Mucosa of gallbladder (tissue), 1 donor: ENCODE measurements around the gene ATP6V0A1. TPM values are rescaled to one million over a fixed set of nuclear protein-coding genes. Genes with fewer than 3 reads are reported as not detected.
"Not testable (repeated sequence)": the region's sequence is repeated elsewhere in the genome, so short reads cannot be mapped to it uniquely, and the experiment has no call there.

Source experiments
- DNase-seq: peaks from one replicate; pipeline ENCODE4 v3.0.0-alpha.2; 2020; ENCODE audit warnings: low spot score
- total RNA-seq: library from RNA; stranded (reverse); gene quantifications from one replicate; pipeline ENCODE4 v1.2.1, GENCODE V29; 2021
- donor health status: DM: no; HTN: no; CAD: no.

Gene ATP6V0A1
- total RNA-seq, 1 donor from 2014 or later = 179 TPM

DNA sequence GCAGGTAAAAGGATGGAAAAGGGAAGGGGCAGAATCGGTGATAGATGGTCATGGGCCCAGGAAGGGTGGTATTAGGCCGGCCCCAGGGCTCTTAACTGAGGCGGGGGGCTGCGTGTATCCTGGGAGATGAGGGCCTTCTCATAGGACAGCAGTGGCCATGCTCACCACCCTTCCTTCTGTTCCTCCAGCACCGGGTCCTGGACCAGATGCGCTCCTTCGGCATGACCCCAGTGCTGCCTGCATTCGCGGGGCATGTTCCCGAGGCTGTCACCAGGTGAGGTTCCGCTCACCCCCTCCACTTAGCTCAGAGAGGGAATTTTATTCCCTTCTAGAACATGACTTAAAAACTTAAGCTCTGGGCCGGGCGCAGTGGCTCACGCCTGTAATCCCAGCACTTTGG is 79.8 kb downstream of the ATP6V0A1 start:
- no peak for DNase-seq

DNA sequence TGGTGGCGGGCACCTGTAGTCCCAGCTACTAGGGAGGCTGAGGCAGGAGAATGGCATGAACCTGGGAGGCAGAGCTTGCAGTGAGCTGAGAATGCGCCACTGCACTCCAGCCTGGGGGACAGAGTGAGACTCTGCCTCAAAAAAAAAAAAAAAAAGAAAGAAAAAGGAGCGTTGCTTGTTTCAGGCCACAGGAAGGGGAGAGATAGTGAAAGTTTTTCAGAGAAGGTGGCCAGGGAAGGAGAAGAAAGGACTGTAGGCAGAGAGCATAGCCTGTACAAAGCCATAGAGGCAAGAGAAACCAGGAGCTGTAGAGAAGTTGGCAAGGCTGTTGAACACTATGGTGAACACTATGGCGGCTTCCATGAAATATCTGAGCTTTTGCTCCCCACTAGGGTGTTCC is 81.9 kb downstream of the ATP6V0A1 start:
- not testable (repeated sequence) for DNase-seq

DNA sequence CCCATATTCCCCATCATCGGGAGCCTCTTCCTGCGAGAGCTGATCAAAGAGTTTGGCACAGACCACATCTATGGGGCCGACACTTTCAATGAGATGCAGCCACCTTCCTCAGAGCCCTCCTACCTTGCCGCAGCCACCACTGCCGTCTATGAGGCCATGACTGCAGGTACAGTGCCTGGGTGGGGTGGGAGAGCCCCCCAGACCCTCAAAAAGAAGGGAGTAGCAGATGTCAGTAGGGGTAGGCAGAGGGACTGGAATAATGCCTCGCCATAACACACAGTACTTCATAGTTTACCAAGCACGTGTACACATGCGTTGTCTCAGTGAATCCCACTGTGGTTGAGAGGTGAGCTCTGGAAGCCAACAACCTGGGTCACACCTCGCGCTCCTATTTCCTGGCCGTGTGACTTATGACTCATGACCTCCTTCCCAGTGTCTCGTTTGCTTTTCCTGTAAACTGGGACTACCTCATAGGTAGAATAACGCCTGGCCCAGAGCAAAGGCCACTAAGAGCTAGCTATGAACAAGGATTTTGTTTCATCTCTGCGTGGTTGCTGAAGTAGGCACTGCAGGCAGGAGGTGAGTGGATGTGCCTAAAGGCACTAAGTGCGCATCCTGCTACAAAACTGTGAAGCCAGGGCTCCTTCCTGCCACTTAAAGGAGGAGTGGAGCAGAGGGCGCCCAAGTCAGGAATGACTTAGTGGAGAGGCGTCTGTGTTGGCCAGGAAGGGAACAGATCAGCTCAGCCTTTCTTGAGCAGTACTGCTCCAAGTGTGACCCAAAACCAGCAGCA is 82.6 kb downstream of the ATP6V0A1 start:
- DNase-seq = no peak

DNA sequence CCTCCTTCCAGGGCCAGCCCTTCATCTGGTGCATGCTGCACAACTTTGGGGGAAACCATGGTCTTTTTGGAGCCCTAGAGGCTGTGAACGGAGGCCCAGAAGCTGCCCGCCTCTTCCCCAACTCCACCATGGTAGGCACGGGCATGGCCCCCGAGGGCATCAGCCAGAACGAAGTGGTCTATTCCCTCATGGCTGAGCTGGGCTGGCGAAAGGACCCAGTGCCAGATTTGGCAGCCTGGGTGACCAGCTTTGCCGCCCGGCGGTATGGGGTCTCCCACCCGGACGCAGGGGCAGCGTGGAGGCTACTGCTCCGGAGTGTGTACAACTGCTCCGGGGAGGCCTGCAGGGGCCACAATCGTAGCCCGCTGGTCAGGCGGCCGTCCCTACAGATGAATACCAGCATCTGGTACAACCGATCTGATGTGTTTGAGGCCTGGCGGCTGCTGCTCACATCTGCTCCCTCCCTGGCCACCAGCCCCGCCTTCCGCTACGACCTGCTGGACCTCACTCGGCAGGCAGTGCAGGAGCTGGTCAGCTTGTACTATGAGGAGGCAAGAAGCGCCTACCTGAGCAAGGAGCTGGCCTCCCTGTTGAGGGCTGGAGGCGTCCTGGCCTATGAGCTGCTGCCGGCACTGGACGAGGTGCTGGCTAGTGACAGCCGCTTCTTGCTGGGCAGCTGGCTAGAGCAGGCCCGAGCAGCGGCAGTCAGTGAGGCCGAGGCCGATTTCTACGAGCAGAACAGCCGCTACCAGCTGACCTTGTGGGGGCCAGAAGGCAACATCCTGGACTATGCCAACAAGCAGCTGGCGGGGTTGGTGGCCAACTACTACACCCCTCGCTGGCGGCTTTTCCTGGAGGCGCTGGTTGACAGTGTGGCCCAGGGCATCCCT is 84.8 kb downstream of the ATP6V0A1 start:
- DNase-seq = no peak

DNA sequence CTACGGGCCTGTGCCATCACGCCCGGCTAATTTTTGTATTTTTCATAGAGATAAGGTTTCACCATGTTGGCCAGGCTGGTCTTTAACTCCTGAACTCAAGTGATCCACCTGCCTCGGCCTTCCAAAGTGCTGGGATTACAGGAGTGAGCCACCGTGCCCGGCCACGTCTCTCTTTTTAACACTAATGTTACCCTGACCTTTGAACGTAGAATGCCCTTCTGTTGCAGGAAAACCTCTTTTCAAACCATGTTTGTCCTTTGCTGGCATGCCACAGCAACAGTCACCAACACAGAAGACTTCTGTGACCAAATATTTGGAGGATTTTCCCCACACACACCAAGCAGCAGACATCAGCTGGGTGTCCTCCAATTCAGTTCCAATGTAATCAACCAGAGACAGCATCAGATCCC is 86.2 kb downstream of the ATP6V0A1 start:
- no peak for DNase-seq

DNA sequence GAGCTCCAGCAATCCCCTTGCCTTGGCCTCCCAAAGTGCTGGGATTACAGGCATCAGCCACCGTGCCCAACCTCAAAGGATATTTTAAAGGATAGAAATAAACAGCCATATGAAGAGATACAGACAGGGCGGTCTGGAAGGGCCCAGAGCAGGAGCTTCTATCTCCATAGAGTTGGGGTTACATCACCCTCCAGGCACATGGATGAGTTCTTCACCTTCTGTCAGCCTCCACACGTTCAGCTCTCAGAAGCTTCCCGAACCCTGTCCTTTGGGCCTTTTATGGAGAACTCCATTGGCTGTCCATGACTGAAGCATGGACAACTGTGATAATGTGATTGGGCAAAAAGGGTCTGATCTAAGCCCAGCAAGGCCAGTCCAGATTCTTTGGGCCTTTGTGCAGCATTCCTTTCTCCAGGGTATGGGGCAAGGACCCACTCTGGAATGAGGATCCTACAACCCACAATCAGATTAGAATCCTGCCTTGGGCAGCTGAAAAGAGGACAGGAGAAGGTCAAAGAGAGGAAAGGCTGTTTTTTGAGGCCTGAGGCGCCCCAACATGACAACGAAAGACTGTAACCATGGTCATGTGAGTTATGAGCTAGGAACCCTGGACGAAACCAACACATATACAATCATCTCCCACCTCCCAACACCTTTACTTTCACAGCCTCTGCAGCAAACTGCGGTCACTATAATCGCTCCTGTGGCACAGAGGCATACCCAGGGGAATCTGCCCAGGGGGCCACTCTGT is 87.3 kb downstream of the ATP6V0A1 start:
- DNase-seq = not testable (repeated sequence)

DNA sequence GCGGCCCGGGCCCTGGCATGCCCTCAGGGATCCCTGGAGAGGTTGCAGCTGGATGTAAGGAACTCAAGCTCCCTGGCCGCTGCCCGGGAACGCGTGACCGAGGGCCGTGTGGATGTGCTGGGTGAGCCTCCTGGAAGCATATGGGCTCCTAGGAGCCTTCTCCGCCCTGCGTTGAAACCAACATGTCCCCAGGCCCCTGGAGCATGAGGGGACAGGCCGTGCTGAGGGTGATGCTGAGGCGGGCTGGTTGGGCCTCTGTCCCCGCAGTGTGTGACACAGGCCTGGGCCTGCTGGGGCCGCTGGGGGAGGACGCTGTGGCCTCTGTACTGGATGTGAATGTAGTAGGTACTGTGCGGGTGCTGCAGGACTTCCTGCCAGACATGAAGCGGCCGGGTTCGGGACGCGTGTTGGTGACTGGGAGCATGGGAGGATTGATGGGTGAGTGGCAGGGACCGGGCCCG is 88.4 kb downstream of the ATP6V0A1 start:
- no peak for DNase-seq

DNA sequence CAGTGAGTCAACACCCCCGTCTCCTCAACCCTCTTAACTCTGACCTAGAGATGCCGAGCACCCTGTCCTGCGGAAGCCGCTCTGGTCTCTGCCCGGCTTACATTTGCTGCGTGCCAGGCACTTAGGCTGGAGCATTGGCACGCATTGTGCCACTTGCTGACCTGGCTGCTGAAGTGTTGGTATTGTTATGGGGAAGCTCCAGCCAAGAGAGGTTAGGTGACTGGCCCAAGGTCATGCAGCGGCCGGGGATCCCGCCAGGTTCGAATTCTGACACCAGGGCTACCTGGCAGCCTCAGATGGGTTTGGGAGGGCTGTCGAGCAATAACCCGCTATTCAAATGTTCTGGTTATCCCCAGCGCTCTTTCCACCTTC is 89.0 kb downstream of the ATP6V0A1 start:
- DNase-seq = no peak

DNA sequence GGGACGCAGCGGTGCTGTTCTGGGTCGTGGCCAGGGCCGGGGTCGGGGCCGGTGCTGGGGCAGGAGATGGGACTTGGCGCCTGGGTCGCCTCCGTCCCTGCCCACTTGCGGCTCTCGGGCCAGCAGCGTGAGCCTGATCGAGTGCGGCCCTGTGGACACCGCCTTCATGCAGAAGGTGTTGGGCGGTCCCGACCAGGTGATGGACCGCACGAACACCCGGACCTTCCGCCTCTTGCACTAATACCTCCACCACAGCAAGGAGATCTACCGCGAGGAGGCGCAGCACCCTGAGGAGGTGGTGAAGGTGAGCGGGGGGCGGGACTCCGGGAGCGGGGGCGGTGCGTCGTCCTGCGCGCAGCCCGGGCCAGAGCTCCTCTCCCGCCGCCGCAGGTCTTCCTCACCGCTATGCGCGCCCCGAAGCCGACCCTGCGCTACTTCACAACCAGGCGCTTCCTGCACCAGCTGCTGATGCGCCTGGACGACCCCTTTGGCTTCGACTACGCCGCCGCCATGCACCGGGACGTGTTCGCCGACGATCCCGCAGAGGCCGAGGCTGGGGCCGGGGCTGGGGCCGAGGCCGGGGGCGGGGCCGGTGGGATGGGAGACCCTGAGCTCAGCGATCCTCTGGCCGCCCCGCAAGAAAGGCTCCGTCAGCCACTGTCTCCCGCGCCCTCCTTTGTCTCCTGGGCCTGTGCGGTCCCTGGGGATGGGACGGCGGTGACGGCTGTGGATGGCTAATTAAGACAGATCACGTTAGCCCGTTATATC is 89.6 kb downstream of the ATP6V0A1 start:
- peak; percentile 77 for DNase-seq

DNA sequence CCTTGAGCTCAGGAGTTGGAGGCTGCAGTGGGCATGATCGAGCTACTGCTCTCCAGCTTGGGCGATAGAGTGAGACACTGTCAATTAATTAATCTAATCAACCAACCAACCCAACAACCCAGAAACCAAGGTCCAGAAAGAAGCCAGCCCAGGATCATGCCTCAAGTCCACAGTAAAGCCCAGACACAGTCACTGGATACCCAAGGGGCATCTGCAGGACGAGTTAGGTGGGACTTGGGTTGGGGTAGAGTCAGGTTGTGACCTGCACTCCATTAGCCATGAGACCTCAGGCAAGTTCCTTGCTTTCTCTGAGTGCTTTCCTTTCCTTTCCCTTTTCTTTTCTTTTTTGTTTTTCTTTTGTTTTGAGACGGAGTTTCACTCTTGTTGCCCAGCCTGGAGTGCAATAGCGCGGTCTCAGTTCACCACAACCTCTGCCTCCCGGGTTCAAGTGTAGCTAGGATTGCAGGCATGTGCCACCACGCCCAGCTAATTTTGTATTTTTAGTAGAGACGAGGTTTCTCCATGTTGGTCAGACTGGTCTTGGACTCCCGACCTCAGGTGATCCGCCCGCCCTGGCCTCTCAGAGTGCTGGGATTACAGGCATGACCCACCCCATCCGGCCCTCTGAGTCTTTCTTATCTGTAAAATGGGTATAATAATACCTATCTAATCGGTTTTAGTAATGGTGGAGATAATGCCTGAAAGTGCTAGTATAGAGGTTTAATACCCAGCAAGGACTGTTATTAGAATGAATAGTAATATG is 90.5 kb downstream of the ATP6V0A1 start:
- no peak for DNase-seq

DNA sequence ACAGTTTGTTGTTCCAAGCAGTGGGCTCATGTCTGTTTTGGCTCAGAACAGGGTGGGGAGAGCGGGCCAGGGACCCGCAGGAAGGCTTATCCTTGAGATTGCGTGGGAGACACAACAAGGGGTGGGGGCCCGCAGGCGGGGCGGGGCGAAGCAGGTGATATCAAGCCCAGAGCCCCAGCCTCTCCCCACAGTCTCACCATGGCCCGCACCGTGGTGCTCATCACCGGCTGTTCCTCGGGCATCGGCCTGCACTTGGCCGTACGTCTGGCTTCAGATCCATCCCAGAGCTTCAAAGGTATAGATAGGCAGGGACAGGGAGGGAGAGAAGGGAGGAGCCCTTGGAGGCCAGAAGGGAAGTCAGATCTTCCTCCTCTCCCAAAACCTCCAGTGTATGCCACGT is 94.1 kb downstream of the ATP6V0A1 start, which contains the start of gene HSD17B1:
HSD17B1 (plus strand) TSS at position 188 of the 400 bp plus-strand sequence; CDS start at position 199, 11 bp downstream.
- DNase-seq = not testable (repeated sequence)

DNA sequence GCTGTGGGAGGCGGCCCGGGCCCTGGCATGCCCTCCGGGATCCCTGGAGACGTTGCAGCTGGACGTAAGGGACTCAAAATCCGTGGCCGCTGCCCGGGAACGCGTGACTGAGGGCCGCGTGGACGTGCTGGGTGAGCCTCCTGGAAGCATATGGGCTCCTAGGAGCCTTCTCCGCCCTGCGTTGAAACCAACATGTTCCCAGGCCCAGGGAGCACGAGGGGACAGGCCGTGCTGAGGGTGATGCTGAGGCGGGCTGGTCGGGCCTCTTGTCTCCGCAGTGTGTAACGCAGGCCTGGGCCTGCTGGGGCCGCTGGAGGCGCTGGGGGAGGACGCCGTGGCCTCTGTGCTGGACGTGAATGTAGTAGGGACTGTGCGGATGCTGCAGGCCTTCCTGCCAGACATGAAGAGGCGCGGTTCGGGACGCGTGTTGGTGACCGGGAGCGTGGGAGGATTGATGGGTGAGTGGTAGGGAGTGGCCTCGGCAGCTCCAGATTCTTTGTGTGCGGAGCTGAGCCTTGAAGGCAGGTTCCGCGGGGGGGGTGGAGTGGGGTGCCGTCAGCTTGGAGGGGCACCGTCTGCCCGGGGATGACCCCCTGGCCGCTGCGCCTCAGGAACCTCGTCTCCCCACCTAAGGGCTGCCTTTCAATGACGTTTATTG is 94.6 kb downstream of the ATP6V0A1 start:
- DNase-seq = no peak

DNA sequence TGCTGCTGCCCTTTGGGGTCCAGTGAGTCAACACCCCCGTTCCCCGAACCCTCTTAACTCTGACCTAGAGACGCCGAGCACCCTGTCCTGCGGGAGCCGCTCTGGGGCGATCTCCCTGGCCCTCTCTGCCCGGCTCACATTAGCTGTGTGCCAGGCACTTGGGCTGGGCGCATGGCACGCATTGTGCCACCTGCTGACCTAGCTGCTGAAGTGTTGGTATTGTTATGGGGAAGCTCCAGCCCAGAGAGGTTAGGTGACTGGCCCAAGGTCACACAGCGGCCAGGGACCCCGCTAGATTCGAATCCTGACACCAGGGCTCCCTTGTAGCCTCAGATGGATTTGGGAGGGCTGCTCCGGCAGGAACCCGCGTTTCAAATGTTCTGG is 95.2 kb downstream of the ATP6V0A1 start:
- no peak for DNase-seq

DNA sequence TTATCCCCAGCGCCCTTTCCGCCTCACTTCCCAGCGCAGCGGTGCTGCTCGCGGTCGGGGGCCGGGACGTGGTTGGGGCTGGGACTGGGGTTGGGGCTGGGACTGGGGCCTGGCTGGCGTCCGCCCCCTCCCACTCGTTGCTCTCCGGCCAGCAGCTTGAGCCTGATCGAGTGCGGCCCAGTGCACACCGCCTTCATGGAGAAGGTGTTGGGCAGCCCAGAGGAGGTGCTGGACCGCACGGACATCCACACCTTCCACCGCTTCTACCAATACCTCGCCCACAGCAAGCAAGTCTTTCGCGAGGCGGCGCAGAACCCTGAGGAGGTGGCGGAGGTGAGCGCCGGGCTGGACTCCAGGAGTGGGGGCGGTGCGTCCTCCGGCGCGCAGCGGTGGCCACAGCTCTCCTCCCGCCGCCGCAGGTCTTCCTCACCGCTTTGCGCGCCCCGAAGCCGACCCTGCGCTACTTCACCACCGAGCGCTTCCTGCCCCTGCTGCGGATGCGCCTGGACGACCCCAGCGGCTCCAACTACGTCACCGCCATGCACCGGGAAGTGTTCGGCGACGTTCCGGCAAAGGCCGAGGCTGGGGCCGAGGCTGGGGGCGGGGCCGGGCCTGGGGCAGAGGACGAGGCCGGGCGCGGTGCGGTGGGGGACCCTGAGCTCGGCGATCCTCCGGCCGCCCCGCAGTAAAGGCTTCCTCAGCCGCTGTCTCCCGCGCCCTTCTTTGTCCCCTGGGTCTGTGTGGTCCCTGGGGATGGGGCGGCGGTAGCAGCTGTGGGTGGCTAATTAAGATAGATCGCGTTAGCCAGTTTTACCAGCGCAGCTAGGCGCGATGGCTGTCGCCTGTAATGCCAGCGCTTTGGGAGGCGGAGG is 95.8 kb downstream of the ATP6V0A1 start:
- peak; percentile 87 for DNase-seq

DNA sequence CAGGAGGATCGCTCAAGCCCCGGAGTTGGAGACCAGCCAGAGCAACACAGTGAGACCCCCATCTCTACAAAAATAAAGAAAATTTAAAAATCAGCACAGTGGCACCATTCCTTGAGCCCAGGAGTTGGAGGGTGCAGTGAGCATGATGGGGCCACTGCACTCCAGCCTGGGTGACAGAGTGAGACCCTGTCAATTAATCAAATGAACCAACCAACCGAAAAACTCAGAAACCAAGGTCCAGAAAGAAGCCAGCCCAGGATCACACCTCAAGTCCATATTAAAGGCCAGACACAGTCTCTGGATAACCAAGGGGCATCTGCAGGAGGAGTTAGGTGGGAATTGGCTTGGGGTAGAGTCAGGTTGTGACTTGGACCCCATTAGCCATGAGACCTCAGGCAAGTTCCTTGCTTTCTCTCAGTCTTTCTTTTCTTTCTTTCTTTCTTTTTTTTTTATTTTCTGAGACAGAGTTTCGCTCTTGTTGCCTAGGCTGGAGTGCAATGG is 96.5 kb downstream of the ATP6V0A1 start:
- DNase-seq = no peak

DNA sequence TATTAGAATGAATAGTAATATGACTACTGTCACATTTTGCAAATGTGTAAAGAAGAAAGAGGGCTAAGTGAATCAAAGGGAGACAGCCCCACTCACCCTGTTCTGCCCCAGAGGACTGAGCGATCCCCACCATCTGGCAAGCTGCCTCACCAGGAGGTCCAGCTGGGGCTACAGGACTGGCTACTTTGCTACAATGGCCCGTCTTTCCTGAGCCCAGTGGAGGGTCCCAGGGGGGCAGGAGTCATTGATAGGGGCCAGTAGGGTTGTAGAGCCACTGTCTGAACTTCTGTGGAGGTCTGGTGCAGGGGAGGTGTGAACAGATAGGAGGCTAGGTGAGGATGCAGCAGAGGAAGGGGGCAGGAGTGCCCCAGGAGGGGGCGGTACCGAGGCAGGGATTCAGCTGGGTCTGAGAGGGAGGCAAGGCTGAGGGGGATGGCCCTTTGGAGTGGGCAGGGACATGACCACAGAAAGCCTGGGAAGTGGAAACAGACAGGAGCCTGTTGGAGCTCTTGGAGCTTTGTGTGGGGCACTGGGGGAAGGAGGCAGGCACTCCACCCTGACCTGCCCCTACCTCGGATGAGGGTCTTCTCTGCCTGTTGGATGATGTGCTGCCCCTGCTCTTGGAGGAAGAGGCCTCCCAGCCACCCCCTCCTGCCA is 97.4 kb downstream of the ATP6V0A1 start:
- DNase-seq = not testable (repeated sequence)

DNA sequence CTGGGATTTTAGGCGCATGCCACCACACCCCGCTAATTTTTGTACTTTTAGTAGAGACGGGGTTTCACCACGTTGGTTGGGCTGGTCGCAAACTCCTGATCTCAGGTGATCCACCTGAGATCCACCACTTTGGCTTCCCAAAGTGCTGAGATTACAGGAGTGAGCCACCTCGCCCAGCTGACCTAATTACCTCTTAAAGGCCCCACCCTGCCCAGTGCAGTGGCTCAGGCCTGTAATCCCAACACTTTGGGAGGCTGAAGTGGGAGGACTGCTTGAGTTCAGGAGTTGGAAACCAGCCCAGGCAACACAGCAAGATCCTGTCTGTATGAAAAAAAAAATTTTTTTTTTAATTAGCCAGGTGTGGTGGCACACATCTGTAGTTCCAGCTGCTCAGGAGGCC is 100.4 kb downstream of the ATP6V0A1 start:
- no peak for DNase-seq

DNA sequence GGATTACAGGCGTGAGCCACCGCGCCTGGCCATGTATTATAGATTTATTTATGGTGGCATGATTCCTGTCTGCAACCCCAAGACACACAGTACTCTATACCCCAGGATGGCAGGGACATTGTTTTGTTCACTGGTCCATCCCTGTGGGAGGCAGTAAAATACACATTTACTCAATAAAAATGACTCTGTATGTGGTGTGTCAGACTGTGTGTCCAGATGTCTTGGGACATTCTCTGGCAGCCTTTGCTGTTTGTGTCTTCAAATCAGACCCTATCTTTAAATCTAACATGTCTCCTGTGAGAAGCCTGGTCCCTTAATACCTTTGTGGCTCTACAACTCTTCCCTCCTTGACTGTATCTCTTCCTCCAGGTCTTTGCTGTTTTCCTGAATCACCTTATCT is 101.6 kb downstream of the ATP6V0A1 start:
- DNase-seq = no peak
